Measurements from ENCODE around the gene PLK5. TPM values are rescaled to one million over a fixed set of nuclear protein-coding genes. Genes with fewer than 3 reads are reported as not detected.

Gene PLK5
- total and polyA plus RNA-seq, 5 experiments from 2014 or later: not detected

GRCh38 chr19:1483979-1484428 lies 39.9 kb upstream of the PLK5 start:
- no peak overlapping the region for H3K4me3 Mint-ChIP-seq

GRCh38 chr19:1486720-1487575 lies 36.9 kb upstream of the PLK5 start:
- peaks cover 8 to 19% (median 15%) of the 10 kb centered on the region in 4 donors for H3K4me1 Mint-ChIP-seq
- H3K36me3 Mint-ChIP-seq: no peaks in the 10 kb centered on the region
- no peak for ATAC-seq
- no peaks in the 10 kb centered on the region for H3K27me3 Mint-ChIP-seq
- POLR2A ChIA-PET: interaction anchor here (0.6 kb wide), 1 partner anchor 750 kb away, joined by 3 read pairs; no protein-coding TSS in a partner anchor
- peak overlapping the region in 1 of 10 donors; percentile 5 for H3K27ac Mint-ChIP-seq
- no peak overlapping the region for H3K4me3 Mint-ChIP-seq
- H3K9me3 Mint-ChIP-seq: no peaks in the 10 kb centered on the region
- peak in 1 of 10 donors; percentile 42 for DNase-seq

More at GRCh38 chr19:1483979-1484428, 39.9 kb upstream of the PLK5 start:
- Mint-ChIP-seq H3K36me3 (peaks cover 0 to 1% (median under 1%) of the 10 kb centered on the region in 3 donors), H3K27ac (no peak overlapping the region), H3K27me3 (no peaks in the 10 kb centered on the region), H3K4me1 (peaks cover 4 to 5% (median 5%) of the 10 kb centered on the region in 4 donors), H3K9me3 (no peaks in the 10 kb centered on the region)
- POLR2A ChIA-PET: no interaction called here
- DNase-seq (peak in 1 of 10 donors; percentile 36), ATAC-seq (no peak)

GRCh38 chr19:1487576-1488281 lies 36.1 kb upstream of the PLK5 start:
- POLR2A ChIA-PET: interaction anchor here (0.6 kb wide), 1 partner anchor 749 kb away, joined by 3 read pairs; no protein-coding TSS in a partner anchor
- no peaks in the 10 kb centered on the region for H3K27me3 Mint-ChIP-seq
- no peak for ATAC-seq
- H3K9me3 Mint-ChIP-seq: no peaks in the 10 kb centered on the region
- H3K4me1 Mint-ChIP-seq: peaks cover 8 to 22% (median 15%) of the 10 kb centered on the region in 4 donors
- H3K4me3 Mint-ChIP-seq: no peak overlapping the region
- peak in 1 of 10 donors; percentile 56 for DNase-seq
- H3K36me3 Mint-ChIP-seq: no peaks in the 10 kb centered on the region
- no peak overlapping the region for H3K27ac Mint-ChIP-seq

- H3K9me3 Mint-ChIP-seq: no peaks in the 10 kb centered on the region
- POLR2A ChIA-PET: interaction anchor here (0.9 to 1.9 kb wide), 2 partner anchors 10 to 14 kb away, joined by 3 to 5 read pairs; no protein-coding TSS in a partner anchor
- ATAC-seq: no peak
- no peaks in the 10 kb centered on the region for H3K36me3 Mint-ChIP-seq
- H3K27me3 Mint-ChIP-seq: no peaks in the 10 kb centered on the region
- H3K4me1 Mint-ChIP-seq: peaks cover 8 to 22% (median 15%) of the 10 kb centered on the region in 4 donors
- H3K4me3 Mint-ChIP-seq: no peak overlapping the region
- no peak for DNase-seq
- no peak overlapping the region for H3K27ac Mint-ChIP-seq
Observed at GRCh38 chr19:1488282-1488601, 35.6 kb upstream of the PLK5 start.

GRCh38 chr19:1489463-1490310 lies 34.2 kb upstream of the PLK5 start:
- peak in 1 of 10 donors; percentile 40 for DNase-seq
- Mint-ChIP-seq H3K9me3 (no peaks in the 10 kb centered on the region), H3K36me3 (no peaks in the 10 kb centered on the region), H3K4me3 (peak overlapping the region; percentile 65 to 86 (median 74)), H3K27me3 (no peaks in the 10 kb centered on the region), H3K27ac (peak overlapping the region in 8 of 10 donors; percentile 8 to 85 (median 48)), H3K4me1 (peaks cover 8 to 22% (median 15%) of the 10 kb centered on the region in 4 donors)
- POLR2A ChIA-PET: interaction anchor here (0.6 to 2.2 kb wide), 7 partner anchors 13 to 468 kb away, joined by 3 to 10 read pairs (median 4); no protein-coding TSS in a partner anchor
- ATAC-seq: no peak

- POLR2A ChIA-PET: interaction anchor here (0.5 to 2.2 kb wide), 19 partner anchors 8 to 1692 kb away, joined by 3 to 14 read pairs (median 3); partner anchors contain the start of genes C19orf25, CIRBP and NDUFS7
- peak; percentile 94 to 100 (median 98) for DNase-seq
- H3K27me3 Mint-ChIP-seq: no peaks in the 10 kb centered on the region
- H3K4me1 Mint-ChIP-seq: peaks cover 8 to 22% (median 15%) of the 10 kb centered on the region in 4 donors
- peak within 1 kb of the TSS; percentile 85 to 93 (median 88) for H3K4me3 Mint-ChIP-seq
- peak within 1 kb of the TSS; percentile 14 to 97 (median 89) for H3K27ac Mint-ChIP-seq
- no peaks in the 10 kb centered on the region for H3K9me3 Mint-ChIP-seq
- H3K36me3 Mint-ChIP-seq: no peaks in the 10 kb centered on the region
- ATAC-seq: peak; percentile 84 to 88
Observed at GRCh38 chr19:1490311-1491113, 33.4 kb upstream of the PLK5 start, which contains the start of gene PCSK4. PCSK4 (minus strand) TSS chr19:1490350; CDS start chr19:1490346, 4 bp downstream.

GRCh38 chr19:1491114-1491848 lies 32.6 kb upstream of the PLK5 start, which contains the start of gene REEP6:
REEP6 (plus strand) TSS chr19:1491181; CDS start chr19:1491270, 89 bp downstream.
- H3K4me1 Mint-ChIP-seq: peaks cover 8 to 22% (median 15%) of the 10 kb centered on the region in 4 donors
- POLR2A ChIA-PET: interaction anchor here (0.5 to 2.2 kb wide), 19 partner anchors 9 to 1691 kb away, joined by 3 to 14 read pairs (median 3); partner anchors contain the start of genes C19orf25, CIRBP and NDUFS7
- no peaks in the 10 kb centered on the region for H3K36me3 Mint-ChIP-seq
- H3K4me3 Mint-ChIP-seq: peak within 1 kb of the TSS; percentile 85 to 93 (median 88)
- no peaks in the 10 kb centered on the region for H3K9me3 Mint-ChIP-seq
- H3K27me3 Mint-ChIP-seq: no peaks in the 10 kb centered on the region
- peak within 1 kb of the TSS in 9 of 10 donors; percentile 80 to 97 (median 90) for H3K27ac Mint-ChIP-seq
- no peak for ATAC-seq
- DNase-seq: no peak

- Mint-ChIP-seq H3K9me3 (no peaks in the 10 kb centered on the region), H3K4me3 (peak overlapping the region; percentile 72 to 86 (median 80)), H3K27me3 (peaks cover 0 to 2% (median 0%) of the 10 kb centered on the region in 5 donors), H3K36me3 (no peaks in the 10 kb centered on the region), H3K27ac (peak overlapping the region in 4 of 10 donors; percentile 32 to 83 (median 44)), H3K4me1 (peaks cover 11 to 22% (median 15%) of the 10 kb centered on the region in 4 donors)
- DNase-seq: no peak
- no peak for ATAC-seq
- POLR2A ChIA-PET: interaction anchor here (0.6 to 2.2 kb wide), 6 partner anchors 12 to 413 kb away, joined by 3 to 14 read pairs (median 6); partner anchors contain the start of genes C19orf25 and CIRBP
Observed at GRCh38 chr19:1491849-1492170, 32.1 kb upstream of the PLK5 start.

- H3K27ac Mint-ChIP-seq: no peak overlapping the region
- H3K4me3 Mint-ChIP-seq: peak overlapping the region in 7 of 10 donors; percentile 28 to 85 (median 77)
- POLR2A ChIA-PET: no interaction called here
- H3K9me3 Mint-ChIP-seq: no peaks in the 10 kb centered on the region
- H3K36me3 Mint-ChIP-seq: no peaks in the 10 kb centered on the region
- ATAC-seq (no peak), DNase-seq (no peak)
- H3K27me3 Mint-ChIP-seq: peaks cover 0 to 2% (median 0%) of the 10 kb centered on the region in 5 donors
- peaks cover 11 to 22% (median 15%) of the 10 kb centered on the region in 4 donors for H3K4me1 Mint-ChIP-seq
Observed at GRCh38 chr19:1492474-1493006, 31.3 kb upstream of the PLK5 start.

- Mint-ChIP-seq H3K27me3 (peaks cover 0 to 2% (median 0%) of the 10 kb centered on the region in 5 donors), H3K4me3 (no peak overlapping the region), H3K4me1 (peaks cover 10 to 20% (median 14%) of the 10 kb centered on the region in 4 donors), H3K27ac (no peak overlapping the region), H3K36me3 (no peaks in the 10 kb centered on the region), H3K9me3 (no peaks in the 10 kb centered on the region)
- ATAC-seq (no peak), DNase-seq (peak in 1 of 10 donors; percentile 53)
- POLR2A ChIA-PET: no interaction called here
Observed at GRCh38 chr19:1494115-1494815, 29.6 kb upstream of the PLK5 start.
